ENCODE results near the gene GMDS. TPM values are rescaled to one million over a fixed set of nuclear protein-coding genes. Genes with fewer than 3 reads are reported as not detected.

The GMDS gene
- total RNA-seq, 1 donor from 2014 or later, result 14.4 TPM

DNA sequence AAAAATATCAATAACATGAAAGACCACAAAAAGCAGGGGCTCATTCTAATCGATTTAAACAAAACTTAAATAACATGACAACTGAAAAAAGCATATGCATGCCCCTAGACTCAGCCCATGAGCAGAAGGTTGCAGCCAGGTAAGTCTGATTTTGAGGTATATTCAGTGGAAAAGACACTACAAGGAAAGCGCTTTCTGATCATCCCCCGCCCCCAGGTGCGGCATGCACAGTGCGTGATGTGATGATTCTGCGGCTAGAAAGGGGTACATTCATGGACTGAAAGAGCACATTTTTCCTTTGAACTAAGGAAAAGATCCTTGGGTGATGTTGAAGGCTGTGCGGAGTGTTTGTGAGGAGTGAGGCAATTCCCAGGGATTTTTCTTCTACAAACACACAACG, 652.6 kb downstream of the GMDS start:
- DNase-seq (ENCODE audit: low spot score), result no peak

DNA sequence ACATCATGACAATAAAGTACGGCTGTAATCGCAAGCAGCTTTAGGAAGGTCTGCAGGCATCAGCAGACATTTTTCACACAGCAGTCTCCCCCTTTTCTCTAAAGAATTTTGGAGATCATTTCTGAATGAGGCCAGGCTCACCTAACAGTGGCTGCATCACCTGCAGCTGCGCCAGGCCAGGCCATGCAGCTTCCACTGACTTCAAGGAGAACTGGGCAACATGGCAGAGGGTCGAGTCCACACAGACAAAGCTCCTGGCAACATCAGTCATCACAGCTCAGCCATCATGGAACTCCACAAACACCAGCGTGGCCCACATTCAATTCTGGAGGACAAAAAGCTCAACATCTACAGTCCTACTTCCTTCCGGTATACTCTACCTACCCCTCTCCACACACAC, 653.5 kb downstream of the GMDS start:
- DNase-seq (ENCODE audit: low spot score), result no peak

GRCh38 chr6:1591243-1591642, 654.2 kb downstream of the GMDS start:
- no peak for DNase-seq (ENCODE audit: low spot score)

DNA sequence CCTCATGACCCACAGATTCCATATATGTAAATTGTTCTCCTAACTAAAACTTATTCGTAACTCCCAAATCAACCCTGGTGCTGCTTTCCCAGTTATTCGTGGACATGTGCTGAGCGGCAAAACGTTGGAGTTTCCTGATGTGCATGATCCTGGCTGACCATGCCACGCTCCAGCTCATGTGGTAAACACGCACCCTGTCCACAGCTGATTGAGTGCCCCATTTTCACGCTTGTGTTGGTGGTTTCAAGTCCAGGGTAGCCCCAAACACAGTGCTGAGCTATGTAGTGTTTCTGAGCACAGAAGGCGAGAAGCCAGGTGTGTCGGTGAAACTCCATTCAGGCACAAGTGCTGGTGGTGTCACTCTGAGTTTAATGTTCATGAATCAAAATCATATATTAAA, 654.8 kb downstream of the GMDS start:
- DNase-seq (ENCODE audit: low spot score), result no peak

DNA sequence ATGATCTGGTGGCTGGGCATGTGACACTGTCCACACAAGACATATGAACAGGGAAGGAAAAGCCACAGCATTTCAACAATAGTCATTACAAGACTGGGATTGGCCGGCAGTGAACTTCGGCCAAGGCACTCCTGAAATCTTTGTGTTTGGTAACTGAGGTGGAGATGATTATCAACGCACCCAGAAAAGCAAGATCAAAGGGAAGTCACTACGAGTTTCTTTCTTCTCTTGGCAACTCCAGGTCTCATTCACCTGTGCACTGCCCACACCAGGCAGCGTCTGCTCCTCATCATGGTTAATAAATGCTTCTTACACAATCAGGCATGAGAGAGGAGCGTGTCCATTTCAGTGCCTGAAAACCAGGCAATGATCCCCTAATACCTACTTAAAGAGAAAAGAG, 656.2 kb downstream of the GMDS start:
- DNase-seq (ENCODE audit: low spot score), result no peak

DNA sequence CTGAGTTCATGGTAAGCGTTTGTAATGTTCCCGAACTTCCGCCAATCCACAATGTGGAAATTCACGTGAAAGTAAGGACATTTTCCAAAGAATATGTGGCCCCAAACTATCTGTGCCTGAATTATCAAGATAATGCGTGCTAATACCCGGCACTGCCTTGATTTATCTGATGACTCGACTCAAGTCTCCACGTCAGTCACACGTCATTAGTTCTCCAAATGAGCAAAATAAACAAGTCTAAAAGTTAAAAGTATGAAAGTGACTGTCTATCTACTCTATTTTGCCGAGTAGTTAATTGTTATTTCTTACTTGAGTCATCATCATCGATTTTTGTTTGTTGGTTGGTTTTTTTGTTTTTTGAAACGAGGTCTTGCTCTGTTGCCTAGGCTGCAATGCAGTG, 657.4 kb downstream of the GMDS start:
- DNase-seq (ENCODE audit: low spot score), result no peak

DNA sequence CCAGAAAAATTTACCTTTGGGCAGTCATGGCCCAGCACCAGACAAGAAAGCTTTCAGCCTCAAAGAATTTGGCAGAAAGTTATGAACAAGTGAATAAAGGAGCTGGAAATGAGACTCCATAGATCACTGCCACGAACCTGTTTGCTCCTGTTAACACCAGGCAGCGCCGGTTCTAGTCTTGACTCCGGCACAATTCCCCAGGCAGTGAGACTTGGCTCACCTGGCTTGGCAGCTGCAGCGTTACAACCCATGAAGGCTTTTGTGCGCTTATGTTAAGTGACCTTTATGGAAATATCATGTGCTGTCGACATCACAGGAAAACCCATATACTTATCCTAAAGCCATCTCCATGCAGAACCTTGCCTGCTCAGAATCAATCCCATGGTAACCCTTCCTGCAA, 657.9 kb downstream of the GMDS start:
- no peak for DNase-seq (ENCODE audit: low spot score)

DNA sequence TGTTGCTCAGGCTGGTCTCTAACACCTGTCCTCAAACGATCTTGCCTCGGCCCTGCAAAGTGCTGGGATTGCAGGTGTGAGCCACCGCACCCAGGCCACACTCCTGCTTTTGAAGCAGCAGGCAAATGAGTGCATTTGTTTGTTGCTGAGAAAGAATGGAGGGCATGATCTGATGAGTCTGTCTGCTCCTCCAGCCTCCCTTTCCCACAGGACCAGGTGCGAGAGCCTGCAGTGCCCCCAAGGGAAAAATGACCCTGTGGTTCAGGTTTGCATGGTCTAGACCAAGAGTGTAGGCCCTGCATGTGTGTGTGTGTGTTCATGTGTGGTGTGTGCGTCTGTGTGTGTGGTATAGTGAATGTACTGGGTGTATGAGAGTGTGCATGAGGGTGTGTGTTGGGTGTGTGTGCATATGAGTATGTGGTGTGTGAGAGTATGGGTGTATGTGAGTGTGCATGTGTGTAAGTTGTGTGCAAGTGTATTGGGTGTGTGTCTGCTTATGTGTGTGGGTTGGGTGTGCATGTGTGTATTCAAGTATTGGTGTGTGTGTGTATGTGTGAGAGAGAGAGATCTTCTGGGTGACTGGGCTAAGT, 658.4 kb downstream of the GMDS start:
- no peak for DNase-seq (ENCODE audit: low spot score)

- no peak for DNase-seq (ENCODE audit: low spot score)
Observed at GRCh38 chr6:1586256-1586655, 659.1 kb downstream of the GMDS start.

DNA sequence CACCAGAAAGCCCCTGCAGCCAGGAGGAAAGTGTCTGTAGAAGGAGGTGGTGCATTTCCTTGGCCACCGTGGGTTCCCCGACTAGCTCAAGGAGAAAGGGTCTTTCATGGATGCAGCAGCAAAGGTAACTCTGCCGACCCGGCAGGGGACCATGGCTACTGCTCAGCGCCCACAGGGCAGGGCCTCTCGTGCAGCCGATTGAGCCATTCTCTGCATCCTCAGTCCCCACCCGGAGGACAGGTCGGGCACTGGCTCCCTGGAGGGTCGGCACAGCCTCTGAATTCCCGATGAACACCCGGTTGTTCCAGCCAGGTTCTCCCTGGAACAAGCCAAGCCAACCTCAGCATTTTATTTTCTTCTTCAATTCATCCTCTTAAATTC, 659.7 kb downstream of the GMDS start:
- no peak for DNase-seq (ENCODE audit: low spot score)

DNA sequence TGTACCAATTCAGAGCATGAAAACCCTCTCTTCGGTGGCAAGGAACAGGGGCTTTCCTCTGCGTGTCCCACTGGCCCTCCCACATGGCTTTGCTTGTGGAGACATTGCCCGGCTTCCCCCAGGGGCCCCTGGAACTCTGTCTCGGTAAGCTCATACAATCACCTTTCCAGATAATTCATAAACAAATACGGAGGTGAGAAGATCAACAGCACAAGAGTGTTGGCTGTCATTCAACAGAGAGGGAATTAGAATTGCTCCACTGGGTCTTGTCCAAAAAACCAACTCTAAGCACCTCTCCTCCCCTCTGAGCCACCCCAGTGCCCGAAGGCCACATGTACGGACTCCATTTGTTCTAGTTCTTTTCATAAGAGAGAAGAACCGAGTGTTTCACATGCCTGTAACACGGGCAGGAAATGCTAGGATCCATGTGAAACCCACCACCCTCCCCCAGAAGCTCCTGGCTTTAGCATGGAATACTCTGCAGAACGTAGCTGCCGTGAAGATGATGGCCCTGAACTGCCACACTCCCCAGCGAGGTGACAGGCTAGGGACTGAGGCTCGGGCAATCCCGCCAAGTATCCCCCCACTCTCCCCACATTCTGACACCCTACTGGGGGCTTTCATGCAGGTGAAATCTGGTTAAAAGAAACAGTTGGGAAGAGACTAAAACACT, 660.3 kb downstream of the GMDS start:
- no peak for DNase-seq (ENCODE audit: low spot score)

- DNase-seq (ENCODE audit: low spot score), result no peak
Observed at GRCh38 chr6:1584146-1584545, 661.3 kb downstream of the GMDS start.

- no peak for DNase-seq (ENCODE audit: low spot score)
Observed at GRCh38 chr6:1581120-1581991, 664.0 kb downstream of the GMDS start.

DNA sequence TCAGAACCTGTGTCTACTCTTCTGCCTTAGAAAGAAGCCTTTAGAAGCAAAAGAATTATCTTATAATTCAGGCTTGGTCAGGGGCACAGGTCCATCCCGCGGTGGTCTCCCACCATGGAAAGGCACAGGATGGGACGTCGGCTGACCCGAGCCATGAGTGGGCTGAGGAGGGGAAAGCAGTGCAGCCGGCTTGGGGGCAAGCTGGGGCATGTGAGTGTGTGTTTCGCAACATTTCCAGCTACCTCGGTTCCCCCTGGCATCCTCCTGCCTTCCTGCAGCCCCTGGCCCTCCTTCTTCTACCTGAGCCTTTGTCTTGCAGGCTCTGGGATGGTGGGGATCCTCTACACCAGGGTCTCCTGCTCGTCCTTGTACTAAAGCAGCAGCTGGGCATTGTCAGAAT, 664.8 kb downstream of the GMDS start:
- DNase-seq (ENCODE audit: low spot score), result no peak

DNA sequence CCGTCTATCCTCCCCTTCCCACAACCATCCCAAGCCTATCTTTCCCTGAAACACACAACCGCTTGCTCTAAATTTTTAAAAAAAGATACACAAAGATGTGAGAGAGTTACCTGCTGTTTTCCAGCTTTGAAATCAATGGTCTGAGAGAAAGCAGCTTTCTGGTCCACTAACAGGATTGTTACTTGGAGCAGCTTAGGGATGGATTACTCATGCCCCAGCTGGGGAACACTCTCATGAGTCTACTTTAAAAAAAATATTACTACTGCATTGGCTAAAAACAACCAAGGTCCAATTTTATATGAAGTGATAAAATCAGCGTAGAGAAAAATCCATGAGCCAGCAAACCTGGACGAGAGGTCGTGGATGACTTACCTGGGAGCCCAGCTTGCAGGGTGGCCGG, 665.3 kb downstream of the GMDS start:
- DNase-seq (ENCODE audit: low spot score), result no peak

- no peak for DNase-seq (ENCODE audit: low spot score)
Observed at GRCh38 chr6:1579096-1579495, 666.3 kb downstream of the GMDS start.

DNA sequence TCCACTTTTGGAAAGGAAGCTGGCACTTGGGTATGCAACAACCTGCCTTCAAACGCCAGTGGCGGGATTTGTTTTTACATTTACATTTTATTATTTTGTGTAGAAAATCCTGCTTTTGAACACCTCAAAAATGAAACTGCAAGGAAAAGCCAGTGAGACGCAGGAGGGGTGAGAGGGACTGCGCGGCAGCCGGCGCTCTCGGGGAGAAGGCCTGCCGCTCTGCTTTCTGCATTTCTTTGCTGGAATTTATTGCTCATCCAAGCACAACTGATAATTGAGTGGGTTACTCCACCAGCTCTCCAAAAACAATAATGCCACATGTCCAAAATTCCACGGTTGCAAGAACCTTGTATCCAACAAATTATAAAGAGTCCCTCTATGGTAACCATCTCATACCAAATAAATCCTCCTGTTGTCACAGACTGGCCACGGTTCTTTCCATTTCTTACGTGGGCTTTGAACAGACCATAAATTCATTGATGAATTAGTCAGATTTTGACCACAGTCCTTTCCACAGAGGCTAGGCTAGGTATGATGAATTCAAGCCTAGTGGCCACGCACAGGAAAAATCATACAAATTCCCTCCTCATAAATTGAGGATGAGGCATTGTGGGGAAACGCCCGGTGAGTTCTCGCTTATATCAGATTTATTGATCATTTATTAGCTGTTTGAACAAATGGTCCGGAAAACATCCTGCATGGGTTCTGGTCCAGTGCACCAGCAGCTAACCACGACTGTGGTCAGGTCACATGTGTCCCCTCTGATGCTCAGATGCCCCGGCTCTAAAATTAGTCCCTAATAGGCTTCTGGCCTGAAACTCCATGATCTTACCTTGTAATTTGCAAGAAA, 667.3 kb downstream of the GMDS start:
- DNase-seq (ENCODE audit: low spot score), result no peak

GRCh38 chr6:1577146-1577680, 668.2 kb downstream of the GMDS start:
- no peak for DNase-seq (ENCODE audit: low spot score)

DNA sequence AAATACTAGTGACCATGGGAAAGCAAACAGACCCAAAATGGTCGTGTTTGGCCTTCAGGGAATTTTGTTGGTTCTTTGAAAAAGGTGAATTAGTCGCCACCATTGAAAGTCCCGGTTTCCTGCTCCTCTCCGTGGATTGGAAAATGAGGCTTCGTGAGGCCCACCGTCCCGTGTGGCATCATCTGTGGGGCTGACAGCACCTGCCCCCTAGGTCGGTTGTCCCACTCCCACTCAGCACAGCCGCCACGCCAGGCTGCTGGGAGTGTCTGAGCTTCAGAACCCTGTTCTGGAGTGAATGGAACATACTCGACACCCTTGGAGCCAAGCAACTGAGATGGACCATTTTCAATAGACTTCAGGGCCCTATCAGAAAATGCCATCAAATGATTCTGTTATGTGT, 668.7 kb downstream of the GMDS start:
- no peak for DNase-seq (ENCODE audit: low spot score)

- no peak for DNase-seq (ENCODE audit: low spot score)
Observed at GRCh38 chr6:1576166-1576565, 669.2 kb downstream of the GMDS start.

GRCh38 chr6:1575210-1576041, 670.0 kb downstream of the GMDS start:
- peak; percentile 63 for DNase-seq (ENCODE audit: low spot score)
